Measurements from ENCODE around the gene JAM3. TPM values are rescaled to one million over a fixed set of nuclear protein-coding genes. Genes with fewer than 3 reads are reported as not detected.

Gene JAM3
- total RNA-seq, 4 donors from 2014 or later: 84.2 to 122 (median 96.5) TPM

DNA sequence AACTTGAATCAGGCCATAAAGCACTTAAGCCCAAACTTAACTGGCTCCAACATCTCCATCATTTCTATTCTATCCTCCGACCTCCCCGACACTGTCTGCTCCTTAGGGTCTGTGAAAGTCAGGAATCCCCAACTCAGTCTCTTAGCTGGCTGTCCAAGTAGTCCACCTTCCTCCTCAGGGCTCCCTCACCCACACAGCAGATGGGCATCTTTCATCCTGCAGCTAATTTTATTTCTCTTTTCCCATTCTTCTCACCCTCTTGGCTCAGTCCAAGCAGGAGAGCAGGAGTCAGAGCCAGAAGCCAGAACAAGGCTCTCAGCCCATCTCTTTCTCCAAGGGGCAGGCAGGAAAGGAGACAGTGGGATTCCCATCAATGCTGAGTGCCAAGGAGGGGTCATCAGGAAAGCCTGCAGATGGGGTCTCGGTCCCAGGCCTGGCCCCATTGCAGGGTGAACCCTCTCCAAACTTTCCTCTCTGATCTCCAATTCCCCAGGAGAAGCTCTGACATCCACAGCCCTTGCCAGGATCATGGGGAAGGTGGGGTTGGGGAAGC is 40.4 kb upstream of the JAM3 start:
- peaks cover 7 to 14% (median 14%) of the 10 kb centered on the region in 4 donors for H3K4me1 ChIP-seq
- H3K27ac ChIP-seq (replicated peaks in 1 of 4): no peak overlapping the region
- WGBS: 94% methylated on average over 3 of the region's 3 CpGs
- no peaks in the 10 kb centered on the region for H3K36me3 ChIP-seq
- H3K27me3 ChIP-seq: no peaks in the 10 kb centered on the region
- TF ChIP-seq, protein P1, sequence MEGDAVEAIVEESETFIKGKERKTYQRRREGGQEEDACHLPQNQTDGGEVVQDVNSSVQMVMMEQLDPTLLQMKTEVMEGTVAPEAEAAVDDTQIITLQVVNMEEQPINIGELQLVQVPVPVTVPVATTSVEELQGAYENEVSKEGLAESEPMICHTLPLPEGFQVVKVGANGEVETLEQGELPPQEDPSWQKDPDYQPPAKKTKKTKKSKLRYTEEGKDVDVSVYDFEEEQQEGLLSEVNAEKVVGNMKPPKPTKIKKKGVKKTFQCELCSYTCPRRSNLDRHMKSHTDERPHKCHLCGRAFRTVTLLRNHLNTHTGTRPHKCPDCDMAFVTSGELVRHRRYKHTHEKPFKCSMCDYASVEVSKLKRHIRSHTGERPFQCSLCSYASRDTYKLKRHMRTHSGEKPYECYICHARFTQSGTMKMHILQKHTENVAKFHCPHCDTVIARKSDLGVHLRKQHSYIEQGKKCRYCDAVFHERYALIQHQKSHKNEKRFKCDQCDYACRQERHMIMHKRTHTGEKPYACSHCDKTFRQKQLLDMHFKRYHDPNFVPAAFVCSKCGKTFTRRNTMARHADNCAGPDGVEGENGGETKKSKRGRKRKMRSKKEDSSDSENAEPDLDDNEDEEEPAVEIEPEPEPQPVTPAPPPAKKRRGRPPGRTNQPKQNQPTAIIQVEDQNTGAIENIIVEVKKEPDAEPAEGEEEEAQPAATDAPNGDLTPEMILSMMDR (IDR thresholded peaks at IDR 0.05): no peak
- no peak for TF ChIP-seq EP300 (IDR thresholded peaks at IDR 0.05)
- no peak for TF ChIP-seq POLR2A (IDR thresholded peaks at IDR 0.05; ENCODE audit: low read depth)
- TF ChIP-seq POLR2AphosphoS5 (IDR thresholded peaks at IDR 0.05): no peak
- intact Hi-C loops (cut with DNase I): no loop called here
- H3K4me3 ChIP-seq: no peak overlapping the region
- no peaks in the 10 kb centered on the region for H3K9me3 ChIP-seq
- no peak for DNase-seq (ENCODE audit: extremely low spot score)

DNA sequence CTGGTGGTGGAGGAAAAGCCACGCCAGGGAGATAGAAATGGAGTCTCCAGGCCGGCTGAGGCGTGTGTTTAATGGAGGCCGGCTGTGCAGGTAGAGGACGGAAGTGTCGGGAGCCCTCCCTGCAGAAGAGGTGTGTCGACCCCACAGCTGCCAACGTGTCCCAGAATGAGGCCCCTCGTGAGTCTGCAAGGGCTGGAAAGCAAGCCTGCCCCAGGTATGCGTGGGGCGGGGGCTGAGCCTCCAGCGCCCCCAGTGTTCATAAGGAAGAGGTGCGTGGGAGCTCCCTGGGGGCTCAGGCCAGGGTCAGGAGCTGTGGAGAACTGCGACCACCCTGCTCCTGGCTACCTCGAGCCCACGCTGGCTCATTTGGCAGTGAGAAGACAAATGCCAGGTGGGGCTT is 38.0 kb upstream of the JAM3 start:
- H3K36me3 ChIP-seq: no peaks in the 10 kb centered on the region
- H3K27ac ChIP-seq (replicated peaks in 1 of 4): no peak overlapping the region
- H3K27me3 ChIP-seq: no peaks in the 10 kb centered on the region
- H3K9me3 ChIP-seq: no peaks in the 10 kb centered on the region
- no peak overlapping the region for H3K4me3 ChIP-seq
- DNase-seq (ENCODE audit: extremely low spot score): no peak
- 63% methylated on average over 16 of the region's 16 CpGs for WGBS
- intact Hi-C loops (cut with DNase I): loop anchor here (5.0 kb wide), 1 partner anchor 64 kb away; no protein-coding TSS in a partner anchor
- TF ChIP-seq POLR2A (IDR thresholded peaks at IDR 0.05; ENCODE audit: low read depth): no peak
- TF ChIP-seq, protein P1 (IDR thresholded peaks at IDR 0.05): peak in 1 of 3 experiments; percentile 19
- peaks cover 25 to 38% (median 37%) of the 10 kb centered on the region in 4 donors for H3K4me1 ChIP-seq

DNA sequence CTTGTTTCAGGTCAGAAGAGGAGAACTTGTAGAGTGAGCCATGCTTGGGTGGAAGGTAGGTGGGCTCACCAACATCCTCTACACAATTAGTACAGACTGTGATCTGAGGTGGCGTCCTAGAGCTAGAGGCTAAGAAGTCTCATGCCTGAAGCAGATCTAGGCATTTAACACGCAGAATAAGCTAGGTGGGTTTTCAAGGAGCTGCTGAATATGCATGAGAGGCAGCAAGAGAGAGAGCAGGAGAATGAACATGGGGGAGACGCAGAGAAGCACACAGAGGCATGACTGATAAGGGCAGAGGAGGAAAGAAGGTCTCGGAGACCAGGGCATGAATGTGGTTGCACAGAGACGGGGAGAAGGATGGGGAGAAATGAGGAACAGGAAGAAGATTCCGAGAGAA is 36.8 kb upstream of the JAM3 start:
- Histone ChIP-seq H3K4me3 (no peak overlapping the region), H3K27ac (replicated peaks in 1 of 4) (peak overlapping the region in 3 of 4 donors; percentile 88 to 96 (median 93)), H3K4me1 (peaks cover 29 to 49% (median 48%) of the 10 kb centered on the region in 4 donors), H3K27me3 (no peaks in the 10 kb centered on the region), H3K36me3 (no peaks in the 10 kb centered on the region), H3K9me3 (no peaks in the 10 kb centered on the region)
- intact Hi-C loops (cut with DNase I): loop anchor here (5.0 kb wide), 1 partner anchor 65 kb away; no protein-coding TSS in a partner anchor
- 87% methylated on average over 6 of the region's 6 CpGs for WGBS
- no peak for DNase-seq (ENCODE audit: extremely low spot score)
- TF ChIP-seq POLR2A (IDR thresholded peaks at IDR 0.05; ENCODE audit: low read depth) (no peak), POLR2AphosphoS5 (IDR thresholded peaks at IDR 0.05) (no peak), EP300 (IDR thresholded peaks at IDR 0.05) (no peak)
- TF ChIP-seq, protein P1 (IDR thresholded peaks at IDR 0.05): no peak

DNA sequence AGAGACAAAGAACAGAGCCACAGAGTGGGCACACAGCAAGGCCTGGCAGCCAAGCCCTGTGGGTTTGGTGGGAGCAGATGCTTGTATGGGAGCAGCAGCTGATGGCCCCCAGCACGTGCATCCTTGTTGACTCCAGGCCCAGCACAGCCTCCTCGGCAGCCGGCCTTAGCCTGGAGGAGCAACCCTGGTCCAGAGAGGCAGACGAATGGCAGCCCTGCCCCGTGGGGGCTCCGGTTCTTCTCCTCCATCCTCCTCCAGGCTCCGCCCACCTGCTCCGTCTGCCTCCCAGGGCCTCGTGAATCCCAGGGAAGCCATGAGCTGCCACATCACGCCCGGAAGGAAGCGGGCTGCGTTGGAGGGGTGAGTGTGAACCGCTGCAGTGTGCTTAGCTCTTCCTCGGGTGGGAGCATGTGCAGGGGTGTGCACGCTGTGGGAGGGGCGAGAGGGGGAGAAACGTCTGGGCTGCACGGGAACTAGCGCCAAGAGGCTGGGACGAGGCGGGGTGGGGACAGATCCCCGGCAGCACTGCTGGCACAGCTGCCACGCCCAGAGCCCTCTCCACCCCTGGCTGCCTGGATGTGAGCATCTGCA is 36.3 kb upstream of the JAM3 start:
- WGBS: 51% methylated on average over 21 of the region's 24 CpGs
- peaks cover 32 to 53% (median 53%) of the 10 kb centered on the region in 4 donors for H3K4me1 ChIP-seq
- no peaks in the 10 kb centered on the region for H3K9me3 ChIP-seq
- H3K4me3 ChIP-seq: peak overlapping the region in 2 of 4 donors; percentile 41 to 43
- no peak for TF ChIP-seq EP300 (IDR thresholded peaks at IDR 0.05)
- TF ChIP-seq, protein P1 (IDR thresholded peaks at IDR 0.05): no peak
- TF ChIP-seq POLR2AphosphoS5 (IDR thresholded peaks at IDR 0.05): no peak
- no peak for TF ChIP-seq POLR2A (IDR thresholded peaks at IDR 0.05; ENCODE audit: low read depth)
- peak overlapping the region; percentile 88 to 96 (median 93) for H3K27ac ChIP-seq (replicated peaks in 1 of 4)
- no peaks in the 10 kb centered on the region for H3K36me3 ChIP-seq
- intact Hi-C loops (cut with DNase I): loop anchor here (5.0 kb wide), 1 partner anchor 65 kb away; no protein-coding TSS in a partner anchor
- no peak for DNase-seq (ENCODE audit: extremely low spot score)
- H3K27me3 ChIP-seq: no peaks in the 10 kb centered on the region

All from esophagus muscularis mucosa (tissue), 4 donors.